Measurements from ENCODE around the gene FKBP10. TPM values are rescaled to one million over a fixed set of nuclear protein-coding genes. Genes with fewer than 3 reads are reported as not detected.

Gene FKBP10
- total and polyA plus RNA-seq, 4 donors: 0.71 to 17.6 (median 5.6) TPM

GRCh38 chr17:41823580-41823979 lies 10.8 kb downstream of the FKBP10 start:
- H3K27ac ChIP-seq (ENCODE audit: low read depth in 1 of 2, low read length in 2 of 2): no peak overlapping the region
- no peaks in the 10 kb centered on the region for H3K4me1 ChIP-seq (ENCODE audit: control insufficient read depth in 4 of 4, insufficient read depth in 4 of 4, low read length in 3 of 4)
- no peak for DNase-seq (ENCODE audit: low spot score)
- H3K27me3 ChIP-seq (ENCODE audit: control insufficient read depth in 4 of 4, insufficient read depth in 4 of 4, low read length in 3 of 4): no peaks in the 10 kb centered on the region
- H3K9ac ChIP-seq (ENCODE audit: low read depth in 1 of 2, low read length in 2 of 2): no peak overlapping the region
- no peak overlapping the region for H3K4me3 ChIP-seq (ENCODE audit: low read depth in 1 of 3, low read length in 3 of 3)
- peaks cover 0 to 16% (median 4%) of the 10 kb centered on the region in 4 donors for H3K36me3 ChIP-seq (ENCODE audit: control insufficient read depth in 4 of 4, insufficient read depth in 3 of 4, low read depth in 1 of 4, low read length in 3 of 4)
- no peaks in the 10 kb centered on the region for H3K9me3 ChIP-seq (ENCODE audit: control insufficient read depth in 4 of 4, low read length in 3 of 4)
- 94% methylated on average over 7 of the region's 7 CpGs for WGBS
- TF ChIP-seq FOXA2 (IDR thresholded peaks at IDR 0.05) (no peak), ZBTB33 (IDR thresholded peaks at IDR 0.05) (no peak), REST (IDR thresholded peaks at IDR 0.05) (no peak), CTCF (IDR thresholded peaks at IDR 0.05; ENCODE audit: low read depth, low read length, missing input control) (no peak), NR2F2 (IDR thresholded peaks at IDR 0.05) (no peak), TAF1 (conservative IDR thresholded peaks at IDR 0.05) (no peak), RAD21 (IDR thresholded peaks at IDR 0.05) (no peak), YY1 (IDR thresholded peaks at IDR 0.05) (no peak)

- H3K4me1 ChIP-seq (ENCODE audit: control insufficient read depth in 4 of 4, insufficient read depth in 4 of 4, low read length in 3 of 4): no peaks in the 10 kb centered on the region
- DNase-seq (ENCODE audit: low spot score): no peak
- peaks cover 0 to 19% (median 4%) of the 10 kb centered on the region in 4 donors for H3K36me3 ChIP-seq (ENCODE audit: control insufficient read depth in 4 of 4, insufficient read depth in 3 of 4, low read depth in 1 of 4, low read length in 3 of 4)
- no peaks in the 10 kb centered on the region for H3K27me3 ChIP-seq (ENCODE audit: control insufficient read depth in 4 of 4, insufficient read depth in 4 of 4, low read length in 3 of 4)
- no peak overlapping the region for H3K27ac ChIP-seq (ENCODE audit: low read depth in 1 of 2, low read length in 2 of 2)
- 73% methylated on average over 7 of the region's 7 CpGs for WGBS
- H3K9ac ChIP-seq (ENCODE audit: low read depth in 1 of 2, low read length in 2 of 2): no peak overlapping the region
- no peak overlapping the region for H3K4me3 ChIP-seq (ENCODE audit: low read depth in 1 of 3, low read length in 3 of 3)
- no peaks in the 10 kb centered on the region for H3K9me3 ChIP-seq (ENCODE audit: control insufficient read depth in 4 of 4, low read length in 3 of 4)
- TF ChIP-seq FOXA1 (IDR thresholded peaks at IDR 0.05) (no peak), ATF3 (IDR thresholded peaks at IDR 0.05) (no peak), CTCF (IDR thresholded peaks at IDR 0.05; ENCODE audit: low read depth, low read length, missing input control) (no peak), FOXA2 (IDR thresholded peaks at IDR 0.05) (no peak), TAF1 (conservative IDR thresholded peaks at IDR 0.05) (no peak), EGR1 (IDR thresholded peaks at IDR 0.05; ENCODE audit: low read depth in 2 of 2) (no peak), HNF4G (IDR thresholded peaks at IDR 0.05) (no peak), SP1 (IDR thresholded peaks at IDR 0.05) (no peak), REST (IDR thresholded peaks at IDR 0.05) (no peak)
Observed at GRCh38 chr17:41824086-41824485, 11.3 kb downstream of the FKBP10 start.
